ENCODE data around the gene MAMLD1.

MAMLD1 gene

GRCh38 chrX:150547375-150548115 is 184.4 kb downstream of the MAMLD1 start:
- H3K4me3 ChIP-seq (ENCODE audit: control insufficient read depth, low read depth, low read length), result peak overlapping the region; percentile 31
- DNase-seq (ENCODE audit: low read depth), result no peak

GRCh38 chrX:150548251-150548650 is 185.1 kb downstream of the MAMLD1 start:
- H3K4me3 ChIP-seq (ENCODE audit: control insufficient read depth, low read depth, low read length), result no peak overlapping the region
- no peak for DNase-seq (ENCODE audit: low read depth)
- TF ChIP-seq CTCF (IDR thresholded peaks at IDR 0.05; ENCODE audit: control insufficient read depth, insufficient read depth, low read depth, low read length, missing control alignments), result no peak

More at GRCh38 chrX:150547375-150548115, 184.4 kb downstream of the MAMLD1 start:
- no peak for TF ChIP-seq CTCF (IDR thresholded peaks at IDR 0.05; ENCODE audit: control insufficient read depth, insufficient read depth, low read depth, low read length, missing control alignments)

GRCh38 chrX:150548684-150549083 is 185.6 kb downstream of the MAMLD1 start:
- no peak for TF ChIP-seq CTCF (IDR thresholded peaks at IDR 0.05; ENCODE audit: control insufficient read depth, insufficient read depth, low read depth, low read length, missing control alignments)
- no peak for DNase-seq (ENCODE audit: low read depth)

GRCh38 chrX:150551963-150552362 is 188.8 kb downstream of the MAMLD1 start:
- TF ChIP-seq CTCF (IDR thresholded peaks at IDR 0.05; ENCODE audit: control insufficient read depth, insufficient read depth, low read depth, low read length, missing control alignments), result no peak
- no peak for DNase-seq (ENCODE audit: low read depth)

More at GRCh38 chrX:150548684-150549083, 185.6 kb downstream of the MAMLD1 start:
- no peak overlapping the region for H3K4me3 ChIP-seq (ENCODE audit: control insufficient read depth, low read depth, low read length)

GRCh38 chrX:150558424-150558823 is 195.3 kb downstream of the MAMLD1 start:
- DNase-seq (ENCODE audit: low read depth), result no peak
- TF ChIP-seq CTCF (IDR thresholded peaks at IDR 0.05; ENCODE audit: control insufficient read depth, insufficient read depth, low read depth, low read length, missing control alignments), result no peak
- H3K4me3 ChIP-seq (ENCODE audit: control insufficient read depth, low read depth, low read length), result no peak overlapping the region

More at GRCh38 chrX:150551963-150552362, 188.8 kb downstream of the MAMLD1 start:
- no peak overlapping the region for H3K4me3 ChIP-seq (ENCODE audit: control insufficient read depth, low read depth, low read length)

Measured in AG09309 (cell line).